MV-4-11 (cell line): Measurements from ENCODE around the gene DDI2.

Experiments
- DNase-seq: peaks from one replicate; lab custom pipeline; 2025; lab: John Stamatoyannopoulos, UW

DDI2 gene

DNA sequence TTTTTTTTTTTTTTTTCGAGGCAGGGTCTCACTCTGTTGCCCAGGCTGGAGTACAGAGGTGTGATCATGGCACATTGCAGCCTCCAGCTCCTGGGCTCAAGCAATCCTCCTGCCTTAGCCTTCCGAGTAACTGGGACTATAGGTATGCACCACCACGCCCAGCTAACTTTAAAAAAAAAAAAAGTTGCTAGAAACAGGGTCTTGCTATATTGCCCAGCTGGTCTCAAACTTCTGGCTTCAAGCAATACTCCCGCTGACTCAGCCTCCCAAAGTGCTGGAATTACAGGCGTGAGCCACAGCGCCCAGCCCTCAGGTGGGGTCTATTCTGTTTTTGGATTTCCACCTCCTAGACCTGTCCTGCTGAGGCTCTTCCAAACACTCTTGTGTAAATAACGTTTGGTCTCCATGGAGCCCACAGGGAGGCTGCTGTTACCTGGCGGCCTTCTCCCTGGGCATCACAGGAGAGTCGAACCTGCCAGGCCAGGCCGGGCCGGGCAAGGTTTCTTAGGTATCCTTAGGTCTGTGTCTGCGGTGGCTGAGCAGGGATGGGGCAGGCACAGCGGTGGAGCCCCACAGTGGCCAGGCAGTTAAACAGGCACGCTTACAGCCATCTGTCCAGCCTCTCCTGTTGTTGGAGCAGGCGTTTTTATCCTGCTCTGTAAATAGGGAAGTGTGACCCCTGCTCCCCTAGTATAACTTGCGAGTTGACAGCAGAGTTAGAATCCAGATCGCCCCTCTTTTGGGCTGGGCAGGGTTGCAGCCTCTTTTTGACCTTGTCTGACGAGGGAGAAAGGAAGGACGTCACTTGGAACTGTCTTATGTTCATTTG, 85.7 kb downstream of the DDI2 start:
- DNase-seq: peak; percentile 8

DNA sequence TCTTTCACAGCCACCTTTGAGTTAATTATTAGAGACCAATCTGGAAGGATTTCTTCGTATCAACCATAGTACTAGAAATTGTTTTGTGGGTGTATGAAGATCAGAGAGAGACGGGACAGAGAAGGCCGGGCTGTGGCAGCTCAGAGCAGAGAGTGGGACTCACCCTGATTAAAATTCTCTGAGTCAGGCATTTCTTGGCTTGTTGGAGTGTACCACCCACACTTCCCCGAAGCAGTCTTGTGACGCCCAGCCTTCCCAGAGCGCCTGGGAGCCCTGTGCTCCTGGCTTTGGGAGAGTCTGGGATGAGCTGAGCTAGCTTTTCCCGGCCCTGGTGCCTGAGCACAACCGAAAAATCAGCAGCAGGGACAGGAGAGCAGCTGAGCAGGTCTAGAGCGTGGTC, 86.3 kb downstream of the DDI2 start:
- no peak for DNase-seq

DNA sequence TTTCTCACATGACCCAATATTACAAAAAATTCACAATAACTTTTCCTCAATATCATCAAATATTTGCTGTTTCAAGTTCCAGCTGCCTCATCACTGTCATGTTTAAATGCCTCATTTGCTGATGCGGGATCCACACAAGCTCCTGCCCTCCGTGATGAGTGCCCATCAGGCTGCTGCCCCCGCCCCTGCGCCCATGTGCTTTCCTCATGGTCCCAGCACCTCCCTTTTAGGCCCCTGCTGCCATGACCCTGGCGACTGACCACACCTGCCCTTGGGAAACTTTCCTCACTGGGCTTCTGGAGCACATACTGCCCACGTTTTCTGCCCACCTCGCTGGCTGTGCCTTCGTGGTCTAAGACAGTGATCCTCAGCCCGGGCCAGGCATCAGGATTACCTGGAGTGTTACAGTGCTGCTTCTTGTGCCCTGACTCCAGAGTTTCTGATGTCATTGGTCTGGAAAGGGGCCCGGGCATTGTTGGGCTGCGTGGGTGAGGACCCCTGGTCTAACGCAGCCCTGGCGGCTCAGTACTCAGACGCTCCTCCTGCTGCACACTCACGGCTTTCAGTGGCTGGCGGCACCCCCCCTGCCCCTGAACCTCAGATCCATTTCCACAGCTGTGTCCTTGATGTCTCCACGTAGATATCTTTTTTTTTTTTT, 87.4 kb downstream of the DDI2 start:
- no peak for DNase-seq

DNA sequence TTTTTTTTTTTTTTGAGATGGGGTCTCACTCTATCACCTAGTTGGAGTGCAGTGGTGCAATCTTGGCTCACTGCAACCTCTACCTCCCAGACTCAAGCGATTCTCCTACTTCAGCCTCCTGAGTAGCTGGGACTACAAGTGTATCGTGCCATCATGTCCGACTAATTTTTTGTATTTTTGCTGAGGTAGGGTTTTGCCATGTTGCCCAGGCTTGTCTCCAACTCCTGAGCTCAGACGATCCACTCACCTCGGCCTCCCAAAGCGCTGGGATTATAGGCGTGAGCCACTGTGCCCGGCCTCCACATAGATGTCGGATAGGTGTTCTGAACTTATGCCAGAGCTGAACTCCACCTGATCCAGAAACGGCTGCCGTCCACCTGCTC, 87.9 kb downstream of the DDI2 start:
- DNase-seq: no peak

DNA sequence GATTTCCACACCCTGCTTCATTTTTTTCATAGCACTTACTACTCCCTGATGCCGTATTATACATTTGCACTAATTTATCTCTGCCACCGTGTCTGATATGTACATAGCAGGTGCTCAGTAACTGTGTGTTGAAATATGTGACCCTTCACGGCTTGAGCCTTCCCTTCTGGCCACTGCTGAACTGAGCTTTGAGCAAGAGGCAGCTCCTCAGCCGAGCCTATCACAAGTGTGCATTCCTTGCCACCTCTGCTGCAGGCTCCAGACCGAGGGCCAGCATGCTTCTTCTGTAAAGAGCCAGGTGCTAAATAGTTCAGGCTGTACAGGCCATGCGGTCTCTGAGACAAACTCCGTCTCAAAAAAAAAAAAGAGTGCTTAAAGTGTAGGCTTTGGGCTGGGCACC, 89.5 kb downstream of the DDI2 start:
- DNase-seq: no peak

DNA sequence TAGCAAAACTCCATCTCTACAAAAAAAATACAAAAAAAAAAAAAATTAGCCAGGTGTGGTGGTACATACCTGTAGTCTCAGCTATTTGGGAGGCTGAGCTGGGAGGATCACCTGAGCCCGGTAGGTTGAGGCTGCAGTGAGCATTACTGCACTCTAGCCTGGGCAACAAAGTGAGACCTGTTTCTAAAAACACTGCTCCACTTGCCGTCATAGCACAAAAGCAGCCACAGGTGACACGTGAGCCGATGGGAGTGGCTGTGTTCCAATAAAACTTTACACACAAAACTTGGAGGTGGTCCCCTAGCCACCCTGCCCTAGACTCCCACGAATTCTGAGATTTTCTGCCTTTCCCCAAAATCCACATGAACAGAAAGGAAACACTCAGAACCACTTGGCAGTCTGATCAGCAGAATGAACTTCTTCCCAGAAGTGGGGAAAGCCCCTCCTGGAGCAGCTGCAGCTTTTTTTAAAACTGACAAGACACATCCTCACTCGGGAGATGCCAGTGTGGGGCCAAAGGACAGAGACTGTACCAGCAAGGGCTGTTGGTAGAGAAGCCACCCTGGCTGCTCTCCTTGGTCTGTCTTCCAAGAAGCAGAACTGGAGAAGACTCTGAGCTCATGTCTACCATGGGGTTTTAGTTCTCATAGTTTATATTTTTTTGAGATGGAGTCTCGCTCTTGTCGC, 90.1 kb downstream of the DDI2 start:
- DNase-seq: no peak

DNA sequence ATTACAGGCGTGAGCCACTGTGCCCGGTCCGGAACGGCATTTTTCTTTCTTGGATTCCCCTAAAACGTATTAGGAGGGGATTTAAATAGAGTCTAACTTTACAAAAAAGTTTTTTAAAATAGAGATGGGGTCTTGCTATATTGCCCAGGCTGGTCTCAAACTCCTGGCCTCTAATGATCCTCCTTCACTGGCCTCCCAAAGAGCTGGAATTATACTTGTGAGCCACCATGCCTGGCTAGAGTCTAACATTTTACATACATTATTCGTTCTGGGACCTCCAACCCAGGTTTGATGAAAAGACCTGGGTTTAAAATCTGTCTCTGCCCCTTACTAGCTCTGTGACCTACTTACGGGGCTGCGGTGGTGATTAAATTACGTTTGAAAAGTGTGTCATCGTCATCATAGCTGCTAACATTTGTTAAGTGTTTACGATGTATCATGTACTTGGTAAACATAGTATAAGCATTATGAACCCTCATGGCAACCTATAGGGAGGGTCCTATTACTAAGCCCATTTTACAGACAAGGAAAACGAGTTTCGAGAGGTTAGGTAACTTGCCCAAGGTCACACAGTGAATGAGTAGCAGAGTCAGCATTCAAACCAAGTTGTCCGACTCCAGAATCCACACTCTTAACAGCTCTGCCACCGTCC, 91.4 kb downstream of the DDI2 start:
- no peak for DNase-seq

DNA sequence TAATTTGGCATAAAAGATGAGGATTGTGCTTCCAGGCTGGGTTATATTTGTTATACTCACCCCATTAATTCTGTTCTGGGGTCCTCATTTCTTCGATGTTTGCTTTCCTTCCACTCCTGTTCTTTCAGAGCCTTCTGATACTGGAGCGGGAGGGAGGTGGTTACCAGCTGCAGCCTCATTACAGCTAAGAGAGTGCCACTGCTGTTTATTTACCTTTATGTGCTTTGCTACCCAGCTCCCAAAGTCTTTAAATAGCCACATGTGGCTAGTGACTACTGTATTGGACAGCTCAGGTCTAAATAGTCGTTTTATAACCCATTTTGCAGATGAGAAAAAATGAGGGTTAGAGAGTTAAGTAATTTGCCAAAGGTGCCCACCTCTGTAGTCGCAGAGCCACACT, 92.0 kb downstream of the DDI2 start:
- no peak for DNase-seq

DNA sequence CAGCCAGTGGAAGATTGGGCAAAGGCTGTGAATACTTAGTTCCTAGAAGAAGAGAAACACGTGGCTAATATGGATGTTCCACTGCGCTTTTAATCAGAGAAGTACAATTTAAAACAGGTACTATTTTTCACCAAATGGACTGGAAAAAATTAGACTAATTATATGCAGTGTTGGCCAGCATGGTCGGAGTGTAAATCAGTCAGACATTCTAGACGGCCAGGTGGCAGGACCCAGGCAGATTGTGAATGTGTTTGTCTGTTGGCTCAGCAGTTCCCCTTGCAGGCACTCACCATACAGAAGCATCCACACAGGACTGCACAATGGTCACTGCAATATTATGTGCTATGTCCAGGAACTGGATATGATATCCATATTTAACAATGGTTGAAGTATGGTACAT, 94.9 kb downstream of the DDI2 start:
- DNase-seq: no peak

DNA sequence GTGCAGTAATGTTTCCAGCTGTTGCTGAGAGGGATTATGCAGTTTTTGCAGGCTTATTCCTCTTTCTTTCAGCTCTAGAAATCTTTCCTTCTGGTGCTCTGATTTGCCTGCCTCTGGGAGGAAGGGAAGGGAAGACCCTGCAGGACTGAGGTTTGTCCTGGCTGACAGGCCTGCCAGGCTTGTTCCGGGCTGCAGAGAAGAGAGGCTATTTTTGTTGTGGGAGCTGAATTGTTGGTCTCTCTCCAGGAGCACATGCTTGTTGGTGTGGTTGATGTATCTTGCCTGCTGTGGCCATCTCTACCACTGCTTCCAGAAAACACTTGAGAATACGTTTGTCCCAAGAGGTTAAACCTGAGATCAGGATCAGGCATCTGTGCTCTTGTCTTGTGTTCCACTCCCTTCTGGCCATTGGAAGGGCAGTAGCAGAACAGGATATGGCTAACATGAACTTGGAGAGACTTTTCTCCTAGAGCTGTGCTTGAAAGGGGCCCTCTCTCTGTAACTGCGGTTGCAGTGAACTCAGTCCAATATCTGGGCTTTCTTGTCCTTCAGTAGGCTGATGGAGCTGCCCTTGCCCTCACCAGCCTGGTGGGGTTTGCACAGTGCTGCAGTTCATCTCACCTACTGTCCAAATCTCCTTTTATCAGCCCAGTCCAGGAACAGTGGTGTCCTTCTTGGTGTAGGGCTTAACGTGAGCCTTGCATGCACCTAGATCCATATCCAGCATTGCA, 97.3 kb downstream of the DDI2 start:
- no peak for DNase-seq

DNA sequence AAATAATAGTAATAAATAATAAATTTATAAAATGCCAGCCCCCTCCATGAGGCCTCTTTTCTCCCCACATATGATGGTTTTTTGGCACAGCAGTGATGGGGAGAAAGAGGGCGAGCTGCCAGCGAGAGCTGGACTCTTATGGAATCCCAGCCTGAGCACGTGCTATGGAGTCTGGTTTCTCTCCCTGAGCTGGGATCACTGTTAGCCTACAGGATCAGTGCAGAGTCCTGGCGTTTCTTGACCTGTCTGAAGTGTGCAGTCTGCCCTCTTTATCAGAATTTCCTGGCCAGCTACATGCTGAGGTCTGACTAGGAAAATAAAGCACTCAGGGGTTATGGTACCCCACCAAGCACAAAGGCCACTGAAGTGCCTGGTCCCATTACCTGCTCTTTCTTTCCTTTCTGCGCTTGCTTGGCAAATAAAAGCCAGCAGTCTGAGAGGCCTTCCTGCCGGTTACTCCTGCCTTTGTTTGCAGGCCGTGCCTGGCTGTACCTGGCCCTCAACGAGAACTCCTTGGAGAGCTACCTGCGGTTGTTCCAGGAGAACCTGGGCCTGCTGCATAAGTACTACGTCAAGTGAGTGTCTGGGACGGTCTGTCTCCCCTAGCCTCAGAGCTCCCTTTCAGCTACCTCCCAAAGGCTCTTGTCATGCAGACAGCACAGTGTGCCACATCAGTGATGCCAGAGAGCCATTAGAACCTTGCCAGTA, 100.3 kb downstream of the DDI2 start:
- DNase-seq: no peak

DNA sequence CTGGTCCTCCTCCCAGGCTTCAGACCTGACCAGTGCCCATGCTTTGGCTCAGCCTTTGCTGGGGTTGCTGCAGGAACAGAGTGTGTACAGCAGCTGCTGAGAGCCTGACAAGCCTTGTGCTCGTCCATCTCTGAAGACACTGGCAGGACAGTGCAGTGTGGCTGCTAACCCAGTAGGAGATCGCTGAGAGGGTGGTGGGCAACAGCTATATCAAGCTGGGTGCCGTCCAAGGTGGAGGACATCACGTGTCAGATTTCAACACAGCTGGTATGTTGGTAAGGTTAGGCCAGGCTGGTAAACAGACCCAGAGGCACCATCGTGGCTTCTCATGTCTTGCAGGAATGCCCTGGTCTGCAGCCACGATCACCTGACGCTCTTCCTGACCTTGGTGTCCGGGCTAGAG, 100.9 kb downstream of the DDI2 start:
- no peak for DNase-seq
